ENCODE measurements around the gene SCFD2.
"Not testable (repeated sequence)": the region's sequence is repeated elsewhere in the genome, so short reads cannot be mapped to it uniquely, and the experiment has no call there.

SCFD2 gene

DNA sequence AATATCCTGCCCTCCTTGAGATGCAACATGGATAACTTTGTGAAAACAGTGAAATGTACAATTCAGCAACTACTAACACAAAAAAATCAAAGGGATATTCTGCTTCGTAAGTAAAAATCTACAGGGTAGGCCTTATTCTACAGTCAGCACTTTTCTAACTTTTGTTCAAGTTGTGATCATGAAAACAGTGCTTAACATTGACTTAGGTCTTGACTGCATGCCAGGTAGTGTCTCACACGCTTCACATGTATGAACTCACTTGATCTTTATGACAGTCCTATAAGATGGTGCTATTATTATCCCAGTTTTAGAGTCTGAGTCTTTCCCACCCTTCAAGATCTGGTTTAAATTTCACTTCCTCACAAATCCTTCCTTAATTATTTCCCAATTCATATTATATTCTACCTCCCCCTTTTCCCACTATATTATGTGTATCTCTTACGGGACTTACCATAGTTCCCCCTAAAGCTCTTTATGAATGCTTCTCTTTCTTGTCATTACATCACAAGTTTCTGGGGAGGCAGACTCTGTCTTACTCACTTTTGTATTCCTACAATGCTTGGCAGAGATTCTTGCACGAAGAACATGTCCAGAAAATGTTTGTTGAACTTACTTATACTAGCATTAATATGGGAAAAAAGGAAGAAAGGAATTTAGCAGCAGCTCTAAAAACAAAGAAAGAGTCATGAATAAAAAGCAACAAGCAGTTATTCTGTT lies 179.8 kb downstream of the SCFD2 start:
- no peak for DNase-seq

DNA sequence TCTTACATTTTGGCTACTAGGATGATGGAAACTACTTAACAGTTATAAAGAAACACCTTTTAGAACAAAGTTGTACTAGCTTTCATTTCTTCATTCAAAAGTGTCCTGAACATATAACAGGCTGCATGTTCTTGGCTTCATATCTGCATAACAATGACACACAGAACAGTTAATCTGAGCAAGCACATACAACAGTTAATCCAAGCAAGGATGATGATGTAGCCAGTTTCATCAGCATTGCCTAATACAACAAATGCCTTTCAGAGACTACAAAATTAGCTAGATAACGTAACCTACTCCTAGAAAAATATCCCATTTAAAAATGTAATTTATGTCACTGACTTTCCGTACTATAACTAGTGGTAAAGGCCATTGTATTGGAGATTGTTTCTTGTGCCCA lies 182.1 kb downstream of the SCFD2 start:
- no peak for DNase-seq

DNA sequence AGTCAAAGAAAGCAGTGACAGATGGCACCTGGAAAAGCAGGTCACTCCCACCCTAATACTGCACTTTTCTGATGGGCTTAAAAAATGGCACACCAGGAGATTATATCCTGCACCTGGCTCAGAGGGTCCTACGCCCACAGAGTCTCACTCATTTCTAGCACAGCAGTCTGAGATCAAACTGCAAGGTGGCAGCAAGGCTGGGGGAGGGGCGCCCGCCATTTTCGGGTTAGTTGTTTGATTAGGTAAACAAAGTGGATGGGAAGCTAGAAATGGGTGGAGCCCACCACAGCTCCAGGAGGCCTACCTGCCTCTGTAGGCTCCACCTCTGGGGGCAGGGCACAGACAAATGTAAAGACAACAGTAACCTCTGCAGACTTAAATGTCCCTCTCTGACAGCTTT lies 188.1 kb downstream of the SCFD2 start:
- DNase-seq, result not testable (repeated sequence)

DNA sequence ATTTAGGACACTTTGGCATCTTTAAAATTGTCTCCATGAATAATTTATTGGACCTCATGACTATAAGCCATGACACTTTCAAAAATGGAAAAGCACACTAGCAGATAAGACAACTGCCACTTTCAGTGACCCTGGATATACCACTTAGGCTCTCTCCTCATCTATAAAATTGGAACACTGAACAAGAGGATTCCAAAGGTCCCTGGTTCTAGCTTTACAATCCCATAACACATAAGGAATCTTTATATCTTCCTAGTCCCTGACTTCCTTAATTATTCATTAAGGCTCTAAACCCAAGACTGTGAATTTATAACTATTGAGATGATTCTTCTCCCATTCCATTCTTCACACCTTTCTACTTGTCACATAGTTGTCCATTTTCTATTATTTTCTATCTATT lies 190.2 kb downstream of the SCFD2 start:
- DNase-seq, result no peak

DNA sequence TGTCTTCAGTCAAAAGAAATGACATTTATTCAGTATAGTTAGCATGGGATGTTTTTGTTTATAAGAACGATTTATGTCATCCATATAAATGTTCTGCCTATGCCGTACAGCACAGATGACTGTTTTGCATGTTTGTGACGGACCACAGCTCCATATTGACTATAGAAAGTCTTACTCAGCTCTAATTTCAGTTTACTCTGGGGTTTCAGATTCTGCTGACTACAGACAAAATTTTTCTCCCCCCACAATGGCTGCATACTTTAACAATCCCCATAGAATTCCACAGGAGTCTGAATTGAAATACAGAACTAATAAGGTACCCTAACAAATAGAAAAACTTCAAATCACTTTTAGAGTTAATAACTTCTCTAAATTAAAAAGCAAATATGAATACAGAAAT lies 191.0 kb downstream of the SCFD2 start:
- no peak for DNase-seq

DNA sequence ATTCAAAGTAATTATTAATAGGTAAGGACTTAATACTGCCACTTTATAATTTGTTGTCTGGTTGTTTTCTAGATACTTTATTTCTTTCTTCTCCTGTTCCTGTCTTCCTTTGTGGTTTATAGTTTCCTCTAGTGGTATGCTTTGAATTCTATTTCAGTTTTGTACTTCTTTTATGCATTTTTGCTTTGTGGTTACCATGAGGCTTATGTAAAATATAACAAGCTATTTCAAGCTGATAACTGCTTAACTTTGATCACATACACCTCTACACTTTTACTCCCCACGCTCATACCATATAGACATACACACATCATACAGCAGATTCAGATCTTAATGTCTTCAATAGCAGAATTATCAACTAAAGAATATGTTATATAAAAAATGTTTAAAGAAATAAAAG lies 192.3 kb downstream of the SCFD2 start:
- no peak for DNase-seq

DNA sequence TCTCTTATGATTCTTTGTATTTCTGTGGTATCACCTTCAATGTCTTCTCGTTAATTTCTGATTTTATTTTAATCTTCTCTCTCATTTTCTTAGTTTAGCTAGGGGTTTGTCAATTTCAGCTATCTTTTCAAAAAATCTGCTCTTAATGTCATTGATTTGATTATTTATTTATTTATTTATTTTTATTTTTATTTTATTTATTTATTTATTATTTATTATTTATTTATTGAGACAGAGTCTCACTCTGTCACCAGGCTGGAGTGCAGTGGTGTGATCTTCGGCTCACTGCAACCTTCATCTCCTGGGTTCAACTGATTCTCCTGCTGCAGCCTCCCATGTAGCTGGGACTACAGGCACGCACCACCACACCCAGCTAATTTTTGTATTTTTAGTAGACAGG lies 194.1 kb downstream of the SCFD2 start:
- DNase-seq, result no peak

DNA sequence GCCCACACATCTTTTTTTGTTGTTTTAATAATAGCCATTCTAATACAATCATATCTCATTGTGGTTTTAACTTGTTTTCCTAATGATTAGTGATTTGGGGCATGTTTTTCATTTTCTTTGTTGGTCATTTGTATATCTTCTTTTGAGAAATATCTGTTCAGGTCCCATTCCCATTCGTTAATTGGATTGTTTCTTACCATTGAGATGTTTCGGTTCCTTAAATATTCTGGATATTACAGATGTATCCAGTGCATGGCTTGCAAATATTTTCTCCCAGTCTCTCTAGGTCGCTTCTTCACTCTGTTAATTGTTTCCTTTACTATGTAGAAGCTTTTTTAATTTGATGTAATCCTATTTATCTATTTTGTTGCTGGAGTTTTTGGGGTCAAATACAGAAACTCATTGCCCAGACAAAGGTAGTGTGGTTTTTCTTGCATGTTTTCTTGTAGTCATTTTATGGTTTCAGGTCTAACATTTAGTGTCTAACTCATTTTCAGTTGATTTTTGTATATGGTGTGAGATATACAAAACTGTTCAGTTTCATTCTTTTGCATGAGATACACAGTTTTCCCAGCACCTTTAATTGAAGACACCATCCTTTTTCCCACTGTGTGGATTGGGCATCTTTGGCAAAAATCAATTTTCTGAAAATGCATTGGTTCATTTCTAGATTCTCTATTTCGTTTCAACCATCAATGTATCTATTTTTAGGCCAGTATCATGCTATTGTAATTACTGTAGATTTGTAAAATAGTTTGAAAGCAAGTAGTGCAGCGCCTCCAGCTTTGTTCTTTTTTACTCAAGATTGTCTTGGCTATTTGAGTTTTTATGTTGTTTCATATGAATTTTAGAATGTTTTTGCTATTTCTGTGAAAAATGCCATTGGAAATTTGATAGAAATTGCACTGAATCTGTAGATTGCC lies 195.9 kb downstream of the SCFD2 start:
- DNase-seq, result no peak

DNA sequence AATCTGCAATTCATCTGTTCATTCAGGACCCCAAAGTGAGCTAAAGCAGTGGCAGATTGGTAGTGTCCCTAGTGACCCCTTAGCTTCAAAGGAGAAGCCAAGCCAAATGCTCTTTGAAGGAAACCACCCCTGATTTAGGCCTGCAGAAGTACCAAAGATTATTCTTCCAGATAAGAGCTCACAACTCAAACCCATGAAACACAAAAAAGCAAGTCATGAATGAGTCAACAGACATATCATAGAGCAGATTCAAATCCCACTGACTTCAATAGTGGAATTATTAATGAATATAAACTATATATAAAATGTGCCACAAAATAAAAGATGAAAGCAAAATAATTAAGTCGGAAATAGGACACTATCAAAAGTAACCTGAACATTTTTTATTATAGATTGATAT lies 197.6 kb downstream of the SCFD2 start:
- no peak for DNase-seq

DNA sequence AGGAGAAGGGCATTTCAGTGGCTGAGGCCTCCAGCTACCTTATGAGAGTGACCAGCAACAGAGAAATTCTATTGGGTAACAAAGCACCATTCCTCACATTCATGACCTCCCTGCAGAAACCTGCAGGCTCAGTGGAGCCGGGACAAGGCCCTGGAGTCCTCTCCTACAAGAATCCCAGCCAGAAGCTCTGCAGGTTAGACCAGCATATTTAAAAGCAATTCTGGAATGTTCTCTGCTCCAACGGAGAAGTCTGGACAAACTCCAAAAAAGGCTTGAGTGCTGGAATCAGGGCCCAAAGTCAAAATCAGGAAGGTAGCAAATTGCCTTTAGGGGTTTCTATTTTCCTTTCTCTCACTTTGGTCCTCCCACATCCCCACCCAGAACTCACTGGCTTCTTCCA lies 202.9 kb downstream of the SCFD2 start:
- no peak for DNase-seq

DNA sequence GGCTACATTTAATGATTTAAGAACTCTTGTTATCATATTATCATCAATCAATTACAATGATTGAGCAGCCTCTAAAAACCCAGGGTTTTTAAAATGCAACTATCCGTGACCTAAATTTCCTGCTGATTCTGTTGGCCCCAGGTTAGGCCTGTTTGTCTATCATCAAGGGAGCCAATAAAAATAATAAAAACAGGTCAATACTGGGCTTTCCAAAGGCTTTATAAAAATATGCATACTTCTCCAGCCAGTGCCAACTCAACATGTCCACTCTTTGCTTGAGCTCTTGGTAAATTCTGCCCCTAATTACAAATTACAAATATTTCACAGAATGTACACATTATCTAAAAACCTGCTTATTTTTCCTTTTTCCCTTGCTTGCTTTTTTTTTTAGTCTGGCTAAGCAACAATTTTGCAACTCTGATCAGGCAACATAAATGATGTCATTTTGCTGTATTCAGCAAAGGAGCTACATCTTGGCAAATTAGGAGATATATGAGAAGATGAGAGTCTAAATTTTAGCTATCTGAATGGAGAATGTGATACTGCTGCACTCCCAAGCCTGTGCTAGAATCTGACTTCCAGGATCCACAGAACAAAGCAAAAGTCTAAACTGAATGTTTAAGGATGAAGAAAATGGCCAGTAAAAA lies 204.0 kb downstream of the SCFD2 start:
- no peak for DNase-seq

DNA sequence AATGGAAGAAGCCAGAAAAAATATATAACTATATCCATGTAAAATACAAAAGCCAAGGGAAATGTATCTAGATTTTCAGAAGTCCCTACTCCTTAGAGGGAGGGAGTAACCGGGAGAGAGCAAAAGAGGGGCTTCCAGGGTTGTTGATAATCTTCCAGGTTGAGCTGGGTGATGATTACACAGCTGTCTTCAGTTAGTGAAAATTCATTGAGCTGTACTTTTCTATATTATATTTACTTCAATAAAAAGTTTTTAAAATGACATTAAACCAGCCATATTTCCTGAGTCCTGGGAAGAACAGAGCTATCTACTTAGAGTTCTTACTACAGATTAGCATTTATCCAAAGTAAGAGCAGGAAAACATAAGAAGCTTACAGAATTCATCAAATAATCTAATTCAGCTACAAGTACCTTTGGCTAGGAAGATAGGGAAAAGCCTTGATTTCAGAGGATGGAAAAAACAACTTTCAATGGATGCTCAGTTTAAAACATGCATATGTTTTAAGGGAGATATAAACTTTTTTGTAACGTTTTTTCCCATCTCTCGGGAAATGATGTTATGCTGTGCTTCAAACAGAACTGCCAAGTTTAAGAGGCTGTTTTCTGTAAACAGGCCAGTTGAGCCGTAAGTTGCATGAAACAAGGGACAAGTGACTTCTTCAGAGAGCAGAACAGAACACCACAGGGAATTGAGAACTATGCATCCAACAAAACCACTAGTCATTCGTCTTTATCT lies 204.6 kb downstream of the SCFD2 start:
- DNase-seq, result no peak

DNA sequence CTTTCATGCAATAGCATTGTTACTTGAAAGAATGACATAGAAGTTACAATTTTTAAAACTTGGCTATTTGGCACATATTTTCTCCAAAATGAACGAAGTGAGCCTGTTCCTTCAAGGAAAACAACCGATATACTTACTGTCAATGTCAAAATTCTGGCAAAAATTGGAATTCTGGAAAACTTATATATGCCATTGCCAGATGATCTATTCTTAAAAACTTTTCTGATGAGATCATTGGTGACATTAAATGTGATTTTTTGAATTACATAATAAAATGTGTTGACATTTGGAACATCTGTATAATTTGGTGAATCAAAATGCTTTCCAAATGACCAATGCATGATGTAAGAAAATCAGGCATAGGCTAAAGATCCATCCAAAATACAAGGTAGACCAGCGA lies 209.0 kb downstream of the SCFD2 start:
- no peak for DNase-seq

DNA sequence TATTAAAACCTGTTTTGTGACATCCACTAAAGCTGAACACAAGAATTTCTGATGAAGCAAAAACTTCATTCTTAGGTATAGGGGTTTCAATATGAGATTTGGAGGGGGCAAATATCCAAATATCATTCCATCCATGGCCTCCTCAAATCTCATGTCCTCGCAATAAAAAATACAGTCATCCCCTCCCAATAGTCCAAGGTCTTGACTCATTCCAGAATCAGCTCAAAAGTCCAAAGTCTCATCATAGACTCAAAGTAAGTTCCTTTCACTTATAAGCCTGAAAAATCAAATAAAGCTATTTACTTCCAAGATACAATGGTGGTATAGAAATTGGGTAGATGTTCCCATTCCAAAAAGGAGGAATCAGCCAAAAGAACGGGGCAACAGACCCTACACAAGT lies 213.4 kb downstream of the SCFD2 start:
- no peak for DNase-seq

DNA sequence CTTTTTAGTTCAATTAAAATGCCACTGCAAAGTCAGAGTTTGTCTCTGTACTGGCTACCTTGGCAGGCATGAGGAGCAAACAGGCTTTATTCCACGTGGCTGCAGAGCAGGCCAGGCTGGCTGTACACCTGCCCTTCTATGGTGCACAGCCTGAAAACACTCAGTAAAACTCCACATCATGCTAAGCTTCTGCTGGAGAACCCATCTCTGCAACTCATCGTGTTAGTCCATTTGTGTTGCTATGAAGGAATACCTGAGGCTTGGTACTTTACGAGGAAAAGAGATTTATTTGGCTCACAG lies 214.4 kb downstream of the SCFD2 start:
- DNase-seq, result no peak

DNA sequence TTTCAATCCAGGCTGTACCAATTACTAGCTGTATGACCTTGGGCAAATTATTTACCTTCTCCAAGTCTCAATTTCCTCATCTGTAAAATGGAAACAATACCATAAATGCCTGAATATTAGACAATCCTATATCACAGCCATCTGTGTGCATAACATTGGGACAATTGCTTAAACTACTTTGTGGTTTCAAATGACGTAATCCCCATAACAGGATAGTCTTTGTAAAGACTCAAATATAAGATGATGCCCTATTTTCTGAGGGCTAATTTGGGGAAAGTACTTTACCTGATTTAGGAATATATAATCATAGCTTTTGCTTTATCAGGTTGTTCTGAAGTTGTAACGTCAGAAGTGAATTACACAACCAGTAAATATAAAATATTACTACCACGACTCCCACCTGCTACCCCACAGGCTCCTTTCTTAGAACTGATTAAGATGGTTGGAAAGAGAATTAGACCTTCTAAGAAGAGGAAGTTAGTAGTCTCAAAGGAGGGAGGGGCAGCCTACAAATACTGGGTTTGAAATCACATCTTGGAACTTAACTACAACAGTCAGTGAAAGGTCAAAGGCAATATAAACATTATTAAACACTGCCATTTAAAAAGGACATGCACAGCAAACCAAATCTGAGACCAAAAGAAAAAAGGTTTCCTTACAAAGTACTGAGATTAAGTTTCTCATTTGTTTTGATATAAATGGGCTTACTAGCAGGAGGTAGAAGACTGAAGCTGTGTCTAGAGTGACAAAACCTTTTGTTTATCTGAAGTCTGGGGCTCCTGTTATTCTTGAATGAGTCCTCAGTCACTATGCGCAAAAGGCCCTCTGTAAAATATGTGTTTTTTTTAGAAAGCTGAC lies 215.0 kb downstream of the SCFD2 start:
- DNase-seq, result no peak

DNA sequence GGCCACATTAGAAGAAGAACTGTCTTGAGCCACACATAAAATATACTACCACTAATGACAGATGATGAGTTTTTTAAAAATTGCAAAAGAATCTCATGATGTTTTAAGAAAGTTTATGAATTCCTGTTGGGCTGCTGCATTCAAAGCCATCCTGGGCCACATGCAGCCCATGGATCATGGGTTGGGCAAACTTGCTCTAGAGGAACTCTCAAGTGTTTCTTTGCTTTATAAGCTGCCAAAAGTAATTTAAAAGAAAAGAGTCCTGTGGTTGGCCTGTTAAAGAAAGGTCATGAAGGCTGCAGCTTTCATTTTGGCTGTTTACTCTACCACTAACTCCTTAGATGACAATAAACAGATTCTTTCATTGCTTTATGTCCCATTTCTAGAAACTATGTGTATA lies 218.2 kb downstream of the SCFD2 start:
- no peak for DNase-seq

DNA sequence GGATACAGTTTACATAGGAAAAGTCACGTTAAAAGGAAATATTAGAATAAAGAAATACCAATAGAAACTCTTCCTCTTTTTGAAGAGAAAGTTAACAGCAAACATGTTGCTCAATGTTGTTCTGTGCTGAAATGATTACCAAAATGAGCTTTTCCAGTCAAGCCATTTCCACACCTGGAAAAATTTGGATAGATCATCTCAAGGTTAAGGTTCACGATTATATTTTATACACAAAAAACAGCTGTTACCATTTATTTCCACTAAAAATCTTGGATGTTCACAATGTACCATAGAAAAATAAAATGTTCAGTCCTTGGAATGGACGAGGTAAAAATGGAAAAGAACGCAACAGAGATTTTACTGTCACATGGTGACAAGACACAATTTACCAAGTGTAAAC lies 218.7 kb downstream of the SCFD2 start:
- no peak for DNase-seq

DNA sequence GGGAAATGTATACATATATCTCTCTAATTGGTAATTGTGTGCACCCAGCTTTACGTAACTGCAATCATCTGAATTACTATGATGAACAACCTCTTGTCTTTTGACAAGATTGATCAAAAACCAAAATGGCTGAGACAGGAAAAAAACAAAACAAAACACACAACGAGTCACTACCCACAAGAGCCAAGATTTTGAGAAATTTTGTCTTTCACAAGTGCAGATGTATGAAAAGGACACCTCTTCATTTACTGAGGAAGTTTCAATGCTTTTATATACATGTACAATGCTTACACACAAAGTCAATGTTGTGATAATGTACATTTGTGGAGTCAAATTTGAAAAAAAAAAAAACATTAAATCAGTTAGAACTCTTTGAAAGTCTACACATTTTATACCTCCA lies 224.6 kb downstream of the SCFD2 start:
- DNase-seq, result no peak

DNA sequence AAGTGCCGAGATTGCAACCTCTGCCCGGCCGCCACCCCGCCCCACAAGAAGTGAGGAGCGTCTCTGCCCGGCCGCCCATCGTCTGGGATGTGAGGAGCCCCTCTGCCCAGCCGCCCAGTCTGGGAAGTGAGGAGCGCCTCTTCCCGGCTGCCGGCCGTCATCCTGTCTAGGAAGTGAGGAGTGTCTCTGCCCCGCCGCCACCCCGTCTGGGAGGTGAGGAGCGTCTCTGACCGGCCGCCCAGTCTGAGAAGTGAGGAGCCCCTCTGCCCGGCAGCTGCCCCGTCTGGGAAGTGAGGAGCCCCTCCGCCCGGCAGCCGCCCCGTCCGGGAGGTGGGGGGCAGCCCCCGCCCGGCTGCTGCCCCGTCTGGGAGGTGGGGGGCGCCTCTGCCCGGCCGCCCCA lies 226.6 kb downstream of the SCFD2 start:
- DNase-seq, result not testable (repeated sequence)

DNA sequence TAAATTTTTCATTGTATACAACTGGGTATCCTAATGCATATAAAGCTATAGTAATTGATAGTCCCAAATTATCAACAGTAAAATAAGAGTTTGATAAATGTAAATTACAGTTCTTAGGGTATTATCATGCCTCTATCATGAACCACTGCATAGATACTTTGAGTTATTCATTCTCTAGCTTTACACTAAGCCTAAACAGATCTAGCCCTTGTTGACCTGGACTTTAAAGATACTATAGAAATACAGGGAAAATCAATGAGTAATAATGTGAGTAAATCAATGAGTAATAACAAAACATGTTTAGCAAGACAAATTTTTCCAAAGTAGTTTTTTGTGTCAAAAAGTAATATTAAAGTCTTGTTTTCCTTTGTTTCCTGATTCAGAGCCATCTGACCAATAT lies 228.4 kb downstream of the SCFD2 start:
- no peak for DNase-seq

DNA sequence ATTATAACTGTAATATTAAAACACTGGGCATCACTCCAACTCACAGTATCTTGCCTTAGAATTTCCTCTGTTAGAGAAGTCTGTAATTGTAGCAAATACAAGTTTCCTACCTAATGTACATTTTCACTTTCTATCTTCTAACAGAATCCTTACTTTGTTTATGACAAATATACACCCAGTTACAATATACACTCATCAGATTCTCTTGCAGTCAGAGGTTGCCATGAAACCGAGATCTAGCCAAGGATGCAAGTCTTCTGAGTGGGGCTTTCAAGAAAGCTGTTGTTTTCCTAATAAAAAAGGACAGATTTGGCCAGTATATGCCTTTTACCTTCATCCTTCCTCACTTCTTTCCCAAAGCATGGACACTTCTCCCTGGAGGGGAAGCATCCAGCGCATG lies 228.9 kb downstream of the SCFD2 start:
- DNase-seq, result no peak
